Astrocyte (in vitro differentiated cells and primary cell): Measurements from ENCODE around the gene CLASRP. TPM values are rescaled to one million over a fixed set of nuclear protein-coding genes. Genes with fewer than 3 reads are reported as not detected.

ENCODE experiments used
- DNase-seq: peaks from one replicate; pipeline ENCODE4 v3.0.0-alpha.2; 2010; ENCODE audit warnings: low read depth
- FAIRE-seq: peaks from 2 replicates; lab custom pipeline; 2011; peaks lifted over from hg19 to GRCh38; lab: Jason Lieb, UNC
- H2AFZ ChIP-seq: 2 replicates; pipeline ENCODE4 v1.6.0; 2012; ENCODE audit warnings: low read depth, low read length, inconsistent platforms
- H3K27ac ChIP-seq: 2 replicates; pipeline ENCODE4 v1.5.1; 2011; ENCODE audit warnings: low read depth, low read length, inconsistent platforms
- H3K27me3 ChIP-seq: 2 replicates; pipeline ENCODE4 v1.6.0; 2011; ENCODE audit warnings: low read length, inconsistent platforms; ENCODE audit not compliant: insufficient read depth
- H3K36me3 ChIP-seq: 2 replicates; pipeline ENCODE4 v1.5.1; 2011; ENCODE audit warnings: low read length, inconsistent platforms; ENCODE audit not compliant: insufficient read depth
- H3K4me1 ChIP-seq: 2 replicates; pipeline ENCODE4 v1.5.1; 2011; ENCODE audit warnings: low read length, inconsistent platforms; ENCODE audit not compliant: insufficient read depth
- H3K4me2 ChIP-seq: 2 replicates; pipeline ENCODE4 v1.6.0; 2012; ENCODE audit warnings: low read length, inconsistent platforms
- H3K4me3 ChIP-seq: 2 replicates; pipeline ENCODE4 v1.5.1; 2011; ENCODE audit warnings: low read depth, mild to moderate bottlenecking, low read length, inconsistent platforms; ENCODE audit not compliant: insufficient read depth
- H3K79me2 ChIP-seq: 2 replicates; pipeline ENCODE4 v1.6.0; 2012; ENCODE audit warnings: mild to moderate bottlenecking, low read length, inconsistent platforms; ENCODE audit not compliant: insufficient read depth
- H3K9ac ChIP-seq: 2 replicates; pipeline ENCODE4 v1.6.0; 2012; ENCODE audit warnings: mild to moderate bottlenecking, low read length, inconsistent platforms
- H3K9me3 ChIP-seq: 2 replicates; pipeline ENCODE4 v1.5.1; 2012; ENCODE audit warnings: low read depth, mild to moderate bottlenecking, low read length, inconsistent platforms; ENCODE audit not compliant: insufficient read depth
- H4K20me1 ChIP-seq: 2 replicates; pipeline ENCODE4 v1.6.0; 2012; ENCODE audit warnings: low read length, inconsistent platforms; ENCODE audit not compliant: insufficient read depth
- H3K27ac Mint-ChIP-seq: one replicate; pipeline ENCODE4 v1.8.0; 2021; ENCODE audit warnings: mild to moderate bottlenecking, mixed read lengths; ENCODE audit not compliant: unreplicated experiment
- H3K27me3 Mint-ChIP-seq: one replicate; pipeline ENCODE4 v1.8.0; 2021; ENCODE audit warnings: low read depth, mixed read lengths; ENCODE audit not compliant: unreplicated experiment
- H3K36me3 Mint-ChIP-seq: one replicate; pipeline ENCODE4 v1.8.0; 2021; ENCODE audit warnings: low read depth, mixed read lengths; ENCODE audit not compliant: unreplicated experiment
- H3K4me1 Mint-ChIP-seq: one replicate; pipeline ENCODE4 v1.8.0; 2021; ENCODE audit warnings: low read depth, mixed read lengths; ENCODE audit not compliant: unreplicated experiment
- H3K4me3 Mint-ChIP-seq: one replicate; pipeline ENCODE4 v1.8.0; 2021; ENCODE audit warnings: mild to moderate bottlenecking, moderate library complexity, mixed read lengths; ENCODE audit not compliant: unreplicated experiment
- H3K9me3 Mint-ChIP-seq: one replicate; pipeline ENCODE4 v1.8.0; 2021; ENCODE audit warnings: mild to moderate bottlenecking, mixed read lengths; ENCODE audit not compliant: unreplicated experiment
- EZH2 ChIP-seq: IDR thresholded peaks from 2 replicates; pipeline ENCODE4 v1.6.1; 2012; ENCODE audit warnings: mild to moderate bottlenecking, low read length, inconsistent platforms; ENCODE audit not compliant: insufficient read depth
- total RNA-seq: library from RNA; stranded (reverse); gene quantifications from 2 replicates; pipeline ENCODE4 v1.2.1, GENCODE V29; 2021
- TF ChIP-seq, protein P1 (sequence below): IDR thresholded peaks from 2 replicates; pipeline ENCODE4 v1.5.1; 2011; ENCODE audit warnings: low read depth, mild to moderate bottlenecking, inconsistent platforms, low read length, moderate library complexity; ENCODE audit not compliant: insufficient read depth

The CLASRP gene
- total RNA-seq, 1 donor from 2014 or later, result 45.5 TPM

GRCh38 chr19:45107621-45108150 lies 68.8 kb downstream of the CLASRP start:
- Histone ChIP-seq H3K4me1 (peaks cover 7% of the 10 kb centered on the region), H3K36me3 (no peaks in the 10 kb centered on the region), H3K4me3 (no peak overlapping the region), H3K27ac (no peak overlapping the region), H3K9ac (no peak overlapping the region), H3K79me2 (peaks cover 92% of the 10 kb centered on the region), H2AFZ (no peak overlapping the region), H3K9me3 (no peaks in the 10 kb centered on the region), H4K20me1 (peaks cover 93% of the 10 kb centered on the region), H3K27me3 (no peaks in the 10 kb centered on the region), H3K4me2 (no peak overlapping the region)
- FAIRE-seq (no peak), DNase-seq (no peak)
- Mint-ChIP-seq H3K36me3 (peaks cover 4% of the 10 kb centered on the region), H3K4me3 (no peak overlapping the region), H3K27me3 (no peaks in the 10 kb centered on the region), H3K4me1 (peaks cover 9% of the 10 kb centered on the region), H3K9me3 (peaks cover 2% of the 10 kb centered on the region), H3K27ac (no peak overlapping the region)
- TF ChIP-seq, protein P1, sequence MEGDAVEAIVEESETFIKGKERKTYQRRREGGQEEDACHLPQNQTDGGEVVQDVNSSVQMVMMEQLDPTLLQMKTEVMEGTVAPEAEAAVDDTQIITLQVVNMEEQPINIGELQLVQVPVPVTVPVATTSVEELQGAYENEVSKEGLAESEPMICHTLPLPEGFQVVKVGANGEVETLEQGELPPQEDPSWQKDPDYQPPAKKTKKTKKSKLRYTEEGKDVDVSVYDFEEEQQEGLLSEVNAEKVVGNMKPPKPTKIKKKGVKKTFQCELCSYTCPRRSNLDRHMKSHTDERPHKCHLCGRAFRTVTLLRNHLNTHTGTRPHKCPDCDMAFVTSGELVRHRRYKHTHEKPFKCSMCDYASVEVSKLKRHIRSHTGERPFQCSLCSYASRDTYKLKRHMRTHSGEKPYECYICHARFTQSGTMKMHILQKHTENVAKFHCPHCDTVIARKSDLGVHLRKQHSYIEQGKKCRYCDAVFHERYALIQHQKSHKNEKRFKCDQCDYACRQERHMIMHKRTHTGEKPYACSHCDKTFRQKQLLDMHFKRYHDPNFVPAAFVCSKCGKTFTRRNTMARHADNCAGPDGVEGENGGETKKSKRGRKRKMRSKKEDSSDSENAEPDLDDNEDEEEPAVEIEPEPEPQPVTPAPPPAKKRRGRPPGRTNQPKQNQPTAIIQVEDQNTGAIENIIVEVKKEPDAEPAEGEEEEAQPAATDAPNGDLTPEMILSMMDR, result no peak
- no peak for TF ChIP-seq EZH2

DNA sequence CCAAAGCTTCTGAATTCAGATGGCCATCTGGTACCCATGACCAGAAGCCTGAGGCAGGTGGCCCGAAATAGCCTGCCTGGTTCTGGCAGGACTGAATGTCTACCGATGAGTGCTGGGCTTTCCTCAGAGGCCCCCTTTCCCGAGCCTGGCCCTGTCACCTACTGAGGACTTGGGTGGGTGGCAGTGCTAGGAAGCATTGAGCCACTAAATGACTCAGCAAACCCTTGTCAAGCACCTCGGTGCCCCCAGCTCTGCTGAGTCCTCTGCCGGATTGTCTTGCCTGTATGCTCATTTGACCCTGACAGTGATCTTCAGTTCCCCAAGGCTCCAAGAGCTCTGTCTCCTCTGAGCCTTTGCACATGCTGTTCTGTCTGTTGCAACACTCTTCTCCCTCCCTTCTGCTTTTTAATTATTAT lies 72.0 kb downstream of the CLASRP start:
- Histone ChIP-seq H3K4me2 (no peak overlapping the region), H3K79me2 (peaks cover 93% of the 10 kb centered on the region), H3K9ac (no peak overlapping the region), H4K20me1 (peaks cover 94% of the 10 kb centered on the region), H3K4me3 (no peak overlapping the region), H3K27me3 (no peaks in the 10 kb centered on the region), H2AFZ (no peak overlapping the region), H3K9me3 (no peaks in the 10 kb centered on the region), H3K36me3 (no peaks in the 10 kb centered on the region), H3K4me1 (no peaks in the 10 kb centered on the region), H3K27ac (no peak overlapping the region)
- DNase-seq, result no peak
- Mint-ChIP-seq H3K9me3 (peaks cover 2% of the 10 kb centered on the region), H3K4me1 (peaks cover 2% of the 10 kb centered on the region), H3K27ac (no peak overlapping the region), H3K36me3 (no peaks in the 10 kb centered on the region), H3K27me3 (no peaks in the 10 kb centered on the region), H3K4me3 (no peak overlapping the region)
- TF ChIP-seq EZH2, result no peak
- TF ChIP-seq, protein P1, result no peak
- no peak for FAIRE-seq

- Histone ChIP-seq H3K27me3 (no peaks in the 10 kb centered on the region), H3K4me1 (no peaks in the 10 kb centered on the region), H3K4me3 (no peak overlapping the region), H3K36me3 (no peaks in the 10 kb centered on the region), H4K20me1 (peaks cover 98% of the 10 kb centered on the region), H3K9ac (no peak overlapping the region), H2AFZ (no peak overlapping the region), H3K4me2 (no peak overlapping the region), H3K27ac (no peak overlapping the region), H3K9me3 (no peaks in the 10 kb centered on the region), H3K79me2 (peaks cover 95% of the 10 kb centered on the region)
- no peak for DNase-seq
- peaks cover 2% of the 10 kb centered on the region for H3K9me3 Mint-ChIP-seq
- TF ChIP-seq EZH2, result no peak
- TF ChIP-seq, protein P1, result no peak
- H3K27ac Mint-ChIP-seq, result no peak overlapping the region
- no peak for FAIRE-seq
- no peaks in the 10 kb centered on the region for H3K27me3 Mint-ChIP-seq
- H3K4me1 Mint-ChIP-seq, result peaks cover 5% of the 10 kb centered on the region
- no peaks in the 10 kb centered on the region for H3K36me3 Mint-ChIP-seq
- no peak overlapping the region for H3K4me3 Mint-ChIP-seq
Measured at GRCh38 chr19:45112111-45112827, 73.4 kb downstream of the CLASRP start.
